ENCODE results near the gene ZCCHC14. TPM values are rescaled to one million over a fixed set of nuclear protein-coding genes. Genes with fewer than 3 reads are reported as not detected.
"Not testable (repeated sequence)": the region's sequence is repeated elsewhere in the genome, so short reads cannot be mapped to it uniquely, and the experiment has no call there.

Gene ZCCHC14
- total RNA-seq, 1 experiment from 2014 or later: not detected

DNA sequence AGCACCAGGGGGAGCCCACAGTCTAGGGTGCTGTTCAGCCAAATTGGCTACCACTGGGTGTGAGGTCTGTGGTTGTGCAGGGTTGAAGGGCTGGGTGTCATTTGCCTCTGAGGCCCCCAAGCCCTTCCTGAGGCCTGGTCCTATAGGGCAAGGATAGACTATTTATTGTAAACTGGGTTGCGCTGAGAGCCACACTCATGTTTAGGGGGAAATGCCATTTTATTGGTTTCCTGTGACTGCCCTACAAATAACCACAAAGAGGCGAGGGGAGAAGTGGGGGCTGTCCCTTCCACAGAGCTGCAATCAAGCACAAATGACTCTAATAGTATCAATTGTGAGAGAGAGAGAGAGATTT is 3.6 kb upstream of the ZCCHC14 start:
- Histone ChIP-seq H3K27me3 (ENCODE audit: low read length) (no peaks in the 10 kb centered on the region), H3K4me2 (ENCODE audit: low read depth, low read length, poor library complexity, severe bottlenecking) (no peak overlapping the region), H3K9ac (ENCODE audit: low read length) (no peak overlapping the region), H2AFZ (ENCODE audit: low read length) (no peak overlapping the region), H3K4me1 (ENCODE audit: low read length) (no peaks in the 10 kb centered on the region), H4K20me1 (ENCODE audit: insufficient read depth, low read depth, low read length) (no peaks in the 10 kb centered on the region), H3K36me3 (ENCODE audit: insufficient read depth, low read length) (no peaks in the 10 kb centered on the region), H3K9me3 (ENCODE audit: low read length) (no peaks in the 10 kb centered on the region), H3K27ac (ENCODE audit: low read length) (no peak overlapping the region), H3K4me3 (ENCODE audit: low read length) (no peak overlapping the region), H3K79me2 (ENCODE audit: low read length) (no peaks in the 10 kb centered on the region), H3K9me2 (replicated peaks; ENCODE audit: insufficient read depth, low read length) (no peaks in the 10 kb centered on the region)
- no peak for DNase-seq

DNA sequence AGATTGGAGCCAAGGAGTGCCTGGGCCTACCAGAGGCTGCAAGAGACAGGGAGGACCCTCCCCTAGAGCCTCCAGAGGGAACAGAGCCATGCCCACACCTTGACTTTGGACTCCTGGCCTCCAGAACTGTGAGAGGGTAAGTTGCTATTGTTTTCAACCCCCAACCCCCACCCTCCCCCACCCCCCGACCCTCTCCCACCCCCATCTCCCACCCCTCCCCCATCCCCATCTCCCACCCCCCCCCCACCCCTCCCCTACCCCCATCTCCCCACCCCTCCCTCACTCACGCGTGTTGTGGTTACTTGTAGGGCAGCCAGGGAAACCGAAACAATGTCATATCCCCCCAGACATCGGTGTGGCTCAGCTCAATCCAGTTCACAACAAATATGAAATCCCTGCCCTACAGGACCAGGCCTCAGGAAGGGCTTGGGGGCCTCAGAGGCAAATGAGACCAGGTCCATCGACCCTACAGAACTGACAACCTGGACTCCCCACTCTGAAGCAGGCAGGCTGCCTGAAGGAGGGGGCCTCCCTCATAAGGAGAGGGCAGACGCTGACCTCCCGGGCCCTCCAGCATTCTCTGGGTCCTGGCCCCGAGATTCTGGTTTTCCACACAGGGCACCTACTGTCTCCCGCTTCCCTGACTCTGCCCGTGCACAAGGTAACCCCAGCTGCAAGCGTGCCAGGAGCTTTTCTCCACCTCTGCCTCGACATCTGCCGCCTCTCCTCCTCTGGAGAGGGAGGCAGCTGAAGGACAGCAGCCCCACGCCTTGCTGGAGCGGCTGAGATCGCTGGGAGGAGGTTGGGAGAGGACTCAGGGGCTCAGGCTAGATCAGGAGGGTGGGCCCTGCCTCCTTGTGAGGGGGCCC is 3.0 kb upstream of the ZCCHC14 start:
- Histone ChIP-seq H3K9ac (ENCODE audit: low read length) (no peak overlapping the region), H3K9me3 (ENCODE audit: low read length) (no peaks in the 10 kb centered on the region), H3K4me2 (ENCODE audit: low read depth, low read length, poor library complexity, severe bottlenecking) (no peak overlapping the region), H2AFZ (ENCODE audit: low read length) (no peak overlapping the region), H3K27ac (ENCODE audit: low read length) (no peak overlapping the region), H3K27me3 (ENCODE audit: low read length) (no peaks in the 10 kb centered on the region), H4K20me1 (ENCODE audit: insufficient read depth, low read depth, low read length) (no peaks in the 10 kb centered on the region), H3K4me3 (ENCODE audit: low read length) (no peak overlapping the region), H3K79me2 (ENCODE audit: low read length) (no peaks in the 10 kb centered on the region), H3K9me2 (replicated peaks; ENCODE audit: insufficient read depth, low read length) (no peaks in the 10 kb centered on the region), H3K4me1 (ENCODE audit: low read length) (no peaks in the 10 kb centered on the region), H3K36me3 (ENCODE audit: insufficient read depth, low read length) (no peaks in the 10 kb centered on the region)
- DNase-seq: no peak

DNA sequence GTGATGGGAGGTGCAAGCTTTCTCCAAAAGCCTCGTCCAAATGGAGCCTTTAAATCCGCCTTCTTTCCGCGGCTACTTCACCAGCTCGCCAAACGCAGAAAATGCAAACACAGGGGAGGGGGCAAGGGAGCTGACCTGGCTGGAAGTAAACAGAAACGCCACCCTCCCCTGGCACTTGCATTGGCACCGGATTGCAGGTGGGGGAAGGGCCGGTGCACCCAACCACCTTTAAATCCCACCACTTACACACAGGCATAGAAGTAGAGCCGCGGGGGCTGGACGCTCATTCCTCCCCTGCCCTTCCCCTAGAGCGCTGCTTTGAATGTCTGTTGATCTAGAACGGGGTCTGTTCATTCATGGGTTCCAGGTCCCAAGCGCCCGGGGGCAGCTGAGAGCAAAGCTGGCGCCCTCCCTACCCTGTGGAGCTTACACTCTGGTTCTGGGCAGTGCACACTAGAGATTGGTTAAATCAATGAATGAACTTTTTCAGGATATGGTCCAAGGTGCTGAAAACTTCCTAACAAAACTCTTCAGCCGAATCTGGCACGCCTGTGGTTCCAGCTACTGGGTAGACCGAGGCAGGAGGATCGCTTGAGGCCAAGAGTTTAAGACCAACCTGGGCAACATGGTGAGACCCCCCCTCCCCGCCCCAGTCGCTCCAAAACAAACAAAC is 920 bp upstream of the ZCCHC14 start:
- Histone ChIP-seq H3K4me3 (ENCODE audit: low read length) (no peak overlapping the region), H3K27me3 (ENCODE audit: low read length) (no peaks in the 10 kb centered on the region), H3K27ac (ENCODE audit: low read length) (no peak overlapping the region), H3K9ac (ENCODE audit: low read length) (no peak overlapping the region), H3K9me3 (ENCODE audit: low read length) (no peaks in the 10 kb centered on the region), H3K9me2 (replicated peaks; ENCODE audit: insufficient read depth, low read length) (no peaks in the 10 kb centered on the region), H3K36me3 (ENCODE audit: insufficient read depth, low read length) (no peaks in the 10 kb centered on the region), H4K20me1 (ENCODE audit: insufficient read depth, low read depth, low read length) (no peaks in the 10 kb centered on the region), H3K79me2 (ENCODE audit: low read length) (no peaks in the 10 kb centered on the region), H3K4me2 (ENCODE audit: low read depth, low read length, poor library complexity, severe bottlenecking) (no peak overlapping the region), H2AFZ (ENCODE audit: low read length) (no peak overlapping the region), H3K4me1 (ENCODE audit: low read length) (no peaks in the 10 kb centered on the region)
- DNase-seq: no peak

DNA sequence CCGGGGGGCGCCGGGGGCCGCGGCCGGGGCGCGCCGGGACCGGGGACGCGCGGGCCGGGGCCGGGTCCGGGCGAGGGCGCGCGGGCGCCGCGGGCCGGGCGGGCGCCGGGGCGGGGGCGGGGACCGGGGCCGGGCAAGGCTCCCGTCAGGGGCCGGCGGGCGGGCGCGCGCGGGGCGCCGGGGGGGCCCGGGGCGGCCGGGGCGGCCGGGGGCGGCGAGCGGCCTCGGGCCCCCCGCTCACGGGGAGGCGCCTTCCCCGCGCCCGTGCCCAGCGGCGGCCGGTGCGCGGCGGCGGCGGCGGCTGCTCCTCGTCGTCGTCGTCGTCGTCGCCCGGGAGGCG is 563 bp downstream of the ZCCHC14 start:
- no peaks in the 10 kb centered on the region for H3K79me2 ChIP-seq (ENCODE audit: low read length)
- H4K20me1 ChIP-seq (ENCODE audit: insufficient read depth, low read depth, low read length): no peaks in the 10 kb centered on the region
- H3K27ac ChIP-seq (ENCODE audit: low read length): no peak overlapping the region
- no peaks in the 10 kb centered on the region for H3K4me1 ChIP-seq (ENCODE audit: low read length)
- H3K9ac ChIP-seq (ENCODE audit: low read length): no peak overlapping the region
- H3K9me2 ChIP-seq (replicated peaks; ENCODE audit: insufficient read depth, low read length): no peaks in the 10 kb centered on the region
- no peaks in the 10 kb centered on the region for H3K36me3 ChIP-seq (ENCODE audit: insufficient read depth, low read length)
- no peak overlapping the region for H2AFZ ChIP-seq (ENCODE audit: low read length)
- no peak overlapping the region for H3K4me3 ChIP-seq (ENCODE audit: low read length)
- no peak overlapping the region for H3K4me2 ChIP-seq (ENCODE audit: low read depth, low read length, poor library complexity, severe bottlenecking)
- DNase-seq: no peak
- no peaks in the 10 kb centered on the region for H3K27me3 ChIP-seq (ENCODE audit: low read length)
- H3K9me3 ChIP-seq (ENCODE audit: low read length): no peaks in the 10 kb centered on the region

DNA sequence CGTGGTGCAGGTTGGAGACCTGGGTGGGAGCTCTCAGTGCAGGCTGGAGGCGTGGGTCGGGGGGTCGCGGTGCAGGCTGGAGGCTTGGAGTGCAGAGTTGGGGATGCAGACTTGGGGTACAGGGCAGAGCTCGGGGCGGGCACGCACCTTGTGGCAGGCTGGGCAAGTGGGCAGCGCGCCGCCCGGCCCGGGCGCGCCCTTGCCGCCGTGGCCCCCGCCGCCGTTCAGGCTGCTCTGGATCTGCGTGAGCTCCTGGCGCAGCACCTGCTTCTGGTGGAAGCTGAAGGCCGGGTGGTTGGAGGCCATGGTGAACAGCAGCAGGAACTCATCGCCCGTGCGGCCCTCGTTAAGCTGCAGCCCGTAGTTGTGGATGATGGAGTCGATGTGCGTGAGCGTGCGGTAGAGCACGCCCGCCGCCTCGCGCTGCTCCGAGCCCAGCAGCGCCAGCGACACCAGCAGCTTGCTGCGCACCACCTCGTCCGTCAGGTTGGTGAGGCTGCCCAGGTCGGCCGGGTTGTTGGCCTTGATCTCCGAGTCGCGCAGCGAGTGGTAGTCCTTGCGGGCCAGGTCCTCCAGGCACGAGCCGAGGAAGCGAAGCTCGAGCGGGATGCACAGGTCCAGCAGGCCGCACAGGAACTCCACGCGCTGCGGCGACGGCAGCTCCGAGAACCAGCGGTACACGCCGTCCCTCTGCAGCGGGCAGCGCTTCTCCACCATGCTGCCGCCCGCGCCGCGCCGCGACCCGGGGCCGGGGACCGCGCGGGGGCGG is 1.1 kb downstream of the ZCCHC14 start:
- Histone ChIP-seq H3K4me3 (ENCODE audit: low read length) (no peak overlapping the region), H3K79me2 (ENCODE audit: low read length) (no peaks in the 10 kb centered on the region), H2AFZ (ENCODE audit: low read length) (no peak overlapping the region), H3K9me3 (ENCODE audit: low read length) (no peaks in the 10 kb centered on the region), H4K20me1 (ENCODE audit: insufficient read depth, low read depth, low read length) (no peaks in the 10 kb centered on the region), H3K4me2 (ENCODE audit: low read depth, low read length, poor library complexity, severe bottlenecking) (no peak overlapping the region), H3K27me3 (ENCODE audit: low read length) (no peaks in the 10 kb centered on the region), H3K4me1 (ENCODE audit: low read length) (no peaks in the 10 kb centered on the region), H3K9ac (ENCODE audit: low read length) (no peak overlapping the region), H3K27ac (ENCODE audit: low read length) (no peak overlapping the region), H3K9me2 (replicated peaks; ENCODE audit: insufficient read depth, low read length) (no peaks in the 10 kb centered on the region), H3K36me3 (ENCODE audit: insufficient read depth, low read length) (no peaks in the 10 kb centered on the region)
- DNase-seq: no peak

DNA sequence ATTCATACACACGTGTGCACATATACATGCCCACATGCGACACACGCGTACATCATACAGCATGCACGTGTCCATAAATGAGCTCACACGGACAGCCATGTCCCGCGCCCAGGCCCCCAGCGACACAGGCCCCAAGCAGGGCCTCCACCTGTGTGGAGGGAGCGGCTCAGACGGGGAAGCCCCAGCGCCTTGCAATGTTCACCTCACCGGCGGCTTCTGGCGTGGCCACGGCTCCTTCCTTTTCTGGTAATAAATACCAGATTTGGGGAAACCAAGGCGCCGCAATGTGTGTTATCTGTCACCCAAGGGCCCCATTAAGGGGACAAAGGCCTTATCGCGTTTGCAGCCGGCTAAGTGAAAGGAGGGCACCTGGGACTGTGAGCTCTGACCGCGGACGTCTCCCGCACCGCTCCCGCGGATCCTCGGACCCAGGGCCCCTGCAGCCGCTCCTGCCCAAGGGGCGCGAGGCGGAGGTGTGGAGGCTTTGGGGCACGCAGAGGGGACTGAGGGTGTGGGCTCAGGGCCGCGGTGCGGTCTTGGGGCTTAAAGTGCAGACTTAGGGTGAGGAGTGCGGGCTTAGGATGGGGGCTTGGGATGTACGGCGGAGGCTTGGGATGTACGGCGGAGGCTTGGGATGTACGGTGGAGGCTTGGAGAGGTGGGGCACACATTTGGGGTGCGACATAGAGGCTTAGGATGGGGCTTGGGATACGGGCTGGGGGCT is 1.9 kb downstream of the ZCCHC14 start:
- not testable (repeated sequence) for H4K20me1 ChIP-seq (ENCODE audit: insufficient read depth, low read depth, low read length); H2AFZ ChIP-seq (ENCODE audit: low read length); H3K27me3 ChIP-seq (ENCODE audit: low read length); H3K36me3 ChIP-seq (ENCODE audit: insufficient read depth, low read length); H3K9ac ChIP-seq (ENCODE audit: low read length); H3K79me2 ChIP-seq (ENCODE audit: low read length); H3K4me2 ChIP-seq (ENCODE audit: low read depth, low read length, poor library complexity, severe bottlenecking); H3K4me3 ChIP-seq (ENCODE audit: low read length); H3K9me3 ChIP-seq (ENCODE audit: low read length); H3K4me1 ChIP-seq (ENCODE audit: low read length); H3K9me2 ChIP-seq (replicated peaks; ENCODE audit: insufficient read depth, low read length); DNase-seq; H3K27ac ChIP-seq (ENCODE audit: low read length)

DNA sequence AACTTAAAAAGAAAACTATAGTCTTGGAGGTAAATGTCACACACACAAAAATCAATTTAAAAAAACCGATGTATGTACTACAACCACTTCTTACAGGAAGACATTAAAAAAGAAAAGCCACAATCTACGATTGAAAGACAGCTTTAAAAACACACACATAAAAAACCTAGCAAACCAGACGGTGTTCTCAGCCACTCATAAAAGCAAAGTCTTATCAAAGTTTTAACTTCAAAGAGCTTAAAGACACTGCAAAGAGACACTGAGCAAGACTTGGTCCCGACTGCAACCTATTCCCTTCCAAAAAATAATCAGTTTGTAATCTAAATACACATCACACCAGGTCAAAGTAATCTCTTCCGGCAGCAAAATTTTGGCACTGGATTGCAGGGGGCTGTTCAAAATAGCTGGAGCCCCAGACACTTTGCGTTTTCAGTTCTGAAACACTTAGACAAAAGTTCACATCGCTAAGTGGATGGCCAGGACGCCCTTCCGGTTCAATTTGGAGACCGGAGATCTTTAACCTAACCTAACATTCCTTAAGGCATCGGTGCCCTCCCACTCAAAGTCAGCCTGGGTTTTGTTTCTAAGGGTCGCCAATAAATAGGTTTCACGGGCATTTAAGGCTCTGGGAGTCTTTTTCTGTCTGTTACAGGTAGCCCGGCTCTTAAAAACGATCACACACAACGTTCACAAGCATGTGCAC is 2.6 kb downstream of the ZCCHC14 start:
- H3K4me2 ChIP-seq (ENCODE audit: low read depth, low read length, poor library complexity, severe bottlenecking): no peak overlapping the region
- H3K36me3 ChIP-seq (ENCODE audit: insufficient read depth, low read length): no peaks in the 10 kb centered on the region
- H3K9me2 ChIP-seq (replicated peaks; ENCODE audit: insufficient read depth, low read length): no peaks in the 10 kb centered on the region
- no peak overlapping the region for H3K27ac ChIP-seq (ENCODE audit: low read length)
- no peaks in the 10 kb centered on the region for H3K4me1 ChIP-seq (ENCODE audit: low read length)
- no peak for DNase-seq
- no peaks in the 10 kb centered on the region for H3K79me2 ChIP-seq (ENCODE audit: low read length)
- no peak overlapping the region for H2AFZ ChIP-seq (ENCODE audit: low read length)
- H3K4me3 ChIP-seq (ENCODE audit: low read length): no peak overlapping the region
- H3K9me3 ChIP-seq (ENCODE audit: low read length): no peaks in the 10 kb centered on the region
- no peak overlapping the region for H3K9ac ChIP-seq (ENCODE audit: low read length)
- H4K20me1 ChIP-seq (ENCODE audit: insufficient read depth, low read depth, low read length): no peaks in the 10 kb centered on the region
- H3K27me3 ChIP-seq (ENCODE audit: low read length): no peaks in the 10 kb centered on the region

Data from Karpas-422 (cell line).